Measurements from ENCODE around the gene CCNB2.
A peak's percentile ranks its signal among the peaks of the same experiment; 100 is the strongest.
"Not testable (repeated sequence)": the region's sequence is repeated elsewhere in the genome, so short reads cannot be mapped to it uniquely, and the experiment has no call there.

- TF ChIP-seq TBL1XR1 (IDR thresholded peaks at IDR 0.05; ENCODE audit: low read length in 2 of 2); EZH2 (IDR thresholded peaks at IDR 0.05; ENCODE audit: borderline replicate concordance, low read depth, low read length); NCOA4 (IDR thresholded peaks at IDR 0.05; ENCODE audit: partially characterized antibody); TEAD4 (IDR thresholded peaks at IDR 0.05; ENCODE audit: low read length); TEAD4 (CRISPR knock-in tag; IDR thresholded peaks at IDR 0.05; ENCODE audit: borderline replicate concordance); HDAC2 (IDR thresholded peaks at IDR 0.05); MAFK (IDR thresholded peaks at IDR 0.05; ENCODE audit: low read length); POLR2B (IDR thresholded peaks at IDR 0.05; ENCODE audit: low read depth, partially characterized antibody); OTX1 (CRISPR knock-in tag; IDR thresholded peaks at IDR 0.05); CTCF (IDR thresholded peaks at IDR 0.05 in 2 of 3, conservative IDR thresholded peaks at IDR 0.05 in 1 of 3; ENCODE audit: insufficient read depth in 2 of 3, low read depth in 1 of 3, low read length in 3 of 3): not testable (repeated sequence)
- peak; percentile 69; the same call in 1 of the 2 replicates for TF ChIP-seq SPI1 (IDR thresholded peaks at IDR 0.05; ENCODE audit: borderline replicate concordance, low read depth, low read length)
Observed at GRCh38 chr15:59127255-59127654, 22.3 kb downstream of the CCNB2 start.
